Neutrophil (primary cell): ENCODE data around the gene STARD13.

Source experiments
- H3K27ac ChIP-seq: fragments of 200-600 bp; sonication (generic); 2 replicates; pipeline ENCODE4 v1.5.1; 2016; ENCODE audit warnings: mild to moderate bottlenecking, moderate library complexity
- H3K27me3 ChIP-seq: fragments of 200-600 bp; sonication (generic); 2 replicates; pipeline ENCODE4 v1.6.0; 2016; ENCODE audit warnings: mild to moderate bottlenecking
- H3K36me3 ChIP-seq: fragments of 200-600 bp; sonication (generic); 2 replicates; pipeline ENCODE4 v1.5.1; 2017
- H3K4me1 ChIP-seq, 2 experiments: fragments of 200-600 bp in 1 of 2; sonication (generic) in 1 of 2; 1 replicate in 1 of 2; 2 replicates in 1 of 2; pipeline versions ENCODE4 v1.5.1 to v1.6.1; 2013 to 2016; ENCODE audit warnings: low read depth in 1 of 2, low read length in 1 of 2, mild to moderate bottlenecking in 1 of 2, moderate library complexity in 1 of 2; ENCODE audit not compliant: control insufficient read depth in 1 of 2, insufficient read depth in 1 of 2
- H3K4me3 ChIP-seq, 2 experiments: fragments of 200-600 bp in 1 of 2; sonication (generic) in 1 of 2; 1 replicate in 1 of 2; 2 replicates in 1 of 2; pipeline ENCODE4 v1.5.1; 2013 to 2016; ENCODE audit warnings: low read depth in 1 of 2, low read length in 1 of 2, mild to moderate bottlenecking in 1 of 2, moderate library complexity in 1 of 2
- H3K9me3 ChIP-seq: fragments of 200-600 bp; sonication (generic); 2 replicates; pipeline ENCODE4 v1.5.1; 2016
- TF ChIP-seq, protein P1 (sequence below): fragments of 200-600 bp; sonication (generic); IDR thresholded peaks from 2 replicates; pipeline ENCODE4 v1.5.1; 2016; ENCODE audit warnings: antibody characterized with exemption

The STARD13 gene

DNA sequence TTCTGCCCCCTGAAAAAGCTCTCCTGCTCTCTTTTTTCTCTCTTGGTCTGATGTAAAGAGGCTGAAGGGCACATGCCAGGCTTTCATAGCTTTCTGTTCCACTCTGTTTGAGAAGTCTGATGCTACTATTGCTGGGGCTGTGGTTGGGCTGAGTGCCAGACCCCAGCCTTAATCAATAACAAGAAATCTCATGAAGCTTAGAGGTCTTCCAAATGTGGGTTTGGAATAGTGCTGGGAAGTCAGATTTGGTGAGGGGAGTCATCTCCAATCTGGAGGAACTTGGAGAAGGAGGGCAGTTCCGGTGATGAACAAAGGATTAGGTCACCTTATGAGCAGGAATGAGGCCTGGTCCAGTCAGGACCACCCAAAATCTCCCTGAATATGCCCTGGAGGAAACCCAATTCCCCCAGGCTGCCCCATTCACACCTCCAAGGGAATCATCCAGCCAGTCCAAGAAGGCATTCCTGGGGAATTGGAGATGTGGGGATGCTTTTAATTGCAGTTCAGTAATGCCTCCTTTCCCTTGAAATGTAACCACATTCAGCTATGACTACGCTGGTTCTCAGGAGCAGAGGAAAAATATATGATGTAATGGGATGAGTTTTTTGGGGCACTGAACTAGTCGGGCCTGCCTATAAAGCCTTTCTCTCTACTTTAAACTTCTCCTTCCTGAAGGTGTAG, 102.0 kb downstream of the STARD13 start:
- TF ChIP-seq, protein P1, sequence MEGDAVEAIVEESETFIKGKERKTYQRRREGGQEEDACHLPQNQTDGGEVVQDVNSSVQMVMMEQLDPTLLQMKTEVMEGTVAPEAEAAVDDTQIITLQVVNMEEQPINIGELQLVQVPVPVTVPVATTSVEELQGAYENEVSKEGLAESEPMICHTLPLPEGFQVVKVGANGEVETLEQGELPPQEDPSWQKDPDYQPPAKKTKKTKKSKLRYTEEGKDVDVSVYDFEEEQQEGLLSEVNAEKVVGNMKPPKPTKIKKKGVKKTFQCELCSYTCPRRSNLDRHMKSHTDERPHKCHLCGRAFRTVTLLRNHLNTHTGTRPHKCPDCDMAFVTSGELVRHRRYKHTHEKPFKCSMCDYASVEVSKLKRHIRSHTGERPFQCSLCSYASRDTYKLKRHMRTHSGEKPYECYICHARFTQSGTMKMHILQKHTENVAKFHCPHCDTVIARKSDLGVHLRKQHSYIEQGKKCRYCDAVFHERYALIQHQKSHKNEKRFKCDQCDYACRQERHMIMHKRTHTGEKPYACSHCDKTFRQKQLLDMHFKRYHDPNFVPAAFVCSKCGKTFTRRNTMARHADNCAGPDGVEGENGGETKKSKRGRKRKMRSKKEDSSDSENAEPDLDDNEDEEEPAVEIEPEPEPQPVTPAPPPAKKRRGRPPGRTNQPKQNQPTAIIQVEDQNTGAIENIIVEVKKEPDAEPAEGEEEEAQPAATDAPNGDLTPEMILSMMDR, result no peak
- peaks cover 10 to 12% of the 10 kb centered on the region in 2 experiments for H3K4me1 ChIP-seq

GRCh38 chr13:33182729-33183128, 102.8 kb downstream of the STARD13 start:
- peaks cover 10 to 12% of the 10 kb centered on the region in 2 experiments for H3K4me1 ChIP-seq
- H3K27ac ChIP-seq, result no peak overlapping the region
- no peaks in the 10 kb centered on the region for H3K27me3 ChIP-seq
- no peaks in the 10 kb centered on the region for H3K36me3 ChIP-seq
- no peak overlapping the region for H3K4me3 ChIP-seq
- TF ChIP-seq, protein P1, result no peak
- H3K9me3 ChIP-seq, result no peaks in the 10 kb centered on the region

More for the DNA sequence above, 102.0 kb downstream of the STARD13 start:
- no peak overlapping the region for H3K27ac ChIP-seq
- no peaks in the 10 kb centered on the region for H3K36me3 ChIP-seq
- H3K4me3 ChIP-seq, result no peak overlapping the region
- H3K9me3 ChIP-seq, result no peaks in the 10 kb centered on the region
- H3K27me3 ChIP-seq, result no peaks in the 10 kb centered on the region

DNA sequence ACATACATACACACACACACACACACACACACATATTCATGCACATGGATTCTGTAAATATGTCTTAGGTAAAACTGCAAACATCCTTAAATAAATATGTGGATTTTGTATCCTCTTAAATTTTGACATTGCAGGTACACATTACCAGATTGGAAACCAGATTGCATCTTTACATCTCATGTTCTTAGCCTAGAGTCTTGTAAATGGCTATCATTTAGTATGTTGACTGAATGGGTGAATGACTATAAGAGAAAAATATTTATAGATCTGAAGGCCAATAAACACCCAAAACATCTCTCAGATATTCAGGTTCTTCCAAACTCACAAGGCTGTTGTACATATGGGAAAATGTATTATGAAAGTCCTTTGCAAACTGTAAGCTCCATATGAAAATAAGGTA, 104.3 kb downstream of the STARD13 start:
- Histone ChIP-seq H3K27me3 (no peaks in the 10 kb centered on the region), H3K4me1 (peaks cover 0 to 1% of the 10 kb centered on the region in 2 experiments), H3K27ac (no peak overlapping the region), H3K9me3 (no peaks in the 10 kb centered on the region), H3K36me3 (no peaks in the 10 kb centered on the region), H3K4me3 (no peak overlapping the region)
- TF ChIP-seq, protein P1, result no peak

DNA sequence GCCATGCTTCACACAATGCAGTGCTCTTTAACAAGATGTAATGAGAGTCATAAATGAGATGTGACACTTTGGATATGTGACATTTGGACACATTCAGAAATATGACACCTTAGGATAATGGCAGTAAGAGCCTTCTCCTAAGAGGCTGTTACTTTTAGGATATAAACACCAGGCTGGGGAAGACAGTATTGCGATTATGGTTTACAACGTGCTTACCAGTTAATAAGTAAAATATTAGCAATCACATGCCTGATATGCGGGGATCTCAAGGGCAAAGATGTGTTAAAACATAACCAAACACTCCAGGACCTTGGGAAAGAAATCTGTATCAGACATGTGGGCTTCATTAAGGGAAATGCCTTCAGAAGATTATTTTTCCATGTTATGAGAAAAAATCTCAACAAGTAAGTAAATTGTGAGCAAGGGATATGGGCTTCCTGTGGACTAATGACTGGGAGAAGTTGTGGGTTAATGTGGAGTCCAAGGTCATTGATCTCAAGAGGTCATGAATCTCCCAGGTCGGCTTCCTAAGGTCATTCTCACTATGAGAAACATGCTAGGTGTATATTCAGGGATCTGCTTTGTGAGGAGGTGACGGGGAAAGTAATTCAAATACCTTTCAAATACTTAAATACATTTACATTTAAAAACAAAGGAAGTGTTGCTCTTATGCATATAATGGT, 105.3 kb downstream of the STARD13 start:
- no peak overlapping the region for H3K4me3 ChIP-seq
- no peaks in the 10 kb centered on the region for H3K27me3 ChIP-seq
- TF ChIP-seq, protein P1, result no peak
- H3K27ac ChIP-seq, result no peak overlapping the region
- no peaks in the 10 kb centered on the region for H3K9me3 ChIP-seq
- no peaks in the 10 kb centered on the region for H3K36me3 ChIP-seq
- H3K4me1 ChIP-seq, result no peaks in the 10 kb centered on the region

DNA sequence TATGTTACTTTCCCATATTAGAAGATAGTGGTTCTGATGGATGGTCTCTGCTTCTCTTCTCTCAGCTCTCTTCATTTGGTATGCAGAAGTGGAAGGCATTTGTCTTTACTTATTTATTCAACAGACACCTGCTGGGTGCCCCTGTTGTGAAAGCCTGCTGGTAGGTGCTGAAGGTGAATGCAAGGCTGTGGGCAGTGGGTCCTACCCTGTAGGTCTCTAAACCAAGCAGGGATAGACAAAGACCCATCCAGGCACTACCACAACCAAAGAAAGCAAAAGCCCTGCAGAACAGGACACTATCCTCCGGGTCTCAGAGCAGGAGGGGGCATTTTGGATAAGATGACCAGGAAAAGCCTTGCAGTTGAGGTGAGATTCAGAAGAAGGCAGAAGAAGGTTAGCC, 106.1 kb downstream of the STARD13 start:
- no peak overlapping the region for H3K4me3 ChIP-seq
- H3K27me3 ChIP-seq, result no peaks in the 10 kb centered on the region
- H3K27ac ChIP-seq, result no peak overlapping the region
- H3K36me3 ChIP-seq, result no peaks in the 10 kb centered on the region
- TF ChIP-seq, protein P1, result no peak
- no peaks in the 10 kb centered on the region for H3K4me1 ChIP-seq
- no peaks in the 10 kb centered on the region for H3K9me3 ChIP-seq
